Inflammatory macrophage treated with lipopolysaccharide for 4 hours (primary cell): ENCODE measurements around the gene MAP2K2.
A peak's percentile ranks its signal among the peaks of the same experiment; 100 is the strongest.

Experiments
- DNase-seq: peaks from one replicate; pipeline ENCODE4 v3.0.0-alpha.2; 2020

The MAP2K2 gene

DNA sequence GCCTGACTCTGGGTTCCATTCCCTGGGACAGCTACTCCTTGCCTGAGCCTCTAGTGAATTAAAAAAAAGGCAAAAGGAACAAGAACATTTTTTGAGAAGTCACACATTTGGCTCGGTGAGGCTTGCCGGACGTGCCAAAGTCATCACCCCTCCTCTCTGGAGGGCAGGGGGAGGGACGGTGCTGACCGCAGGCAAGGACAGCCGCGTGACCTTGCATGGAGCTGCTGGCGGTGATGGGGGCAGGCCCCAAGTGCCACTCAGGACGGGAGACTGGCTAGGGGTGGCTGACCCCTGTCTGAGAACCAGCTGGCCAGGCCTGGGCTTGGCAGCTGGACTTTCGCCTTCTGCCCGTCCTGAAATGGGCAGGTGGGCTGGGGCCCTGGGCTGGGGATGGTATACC, 26.4 kb downstream of the MAP2K2 start:
- DNase-seq, result no peak

DNA sequence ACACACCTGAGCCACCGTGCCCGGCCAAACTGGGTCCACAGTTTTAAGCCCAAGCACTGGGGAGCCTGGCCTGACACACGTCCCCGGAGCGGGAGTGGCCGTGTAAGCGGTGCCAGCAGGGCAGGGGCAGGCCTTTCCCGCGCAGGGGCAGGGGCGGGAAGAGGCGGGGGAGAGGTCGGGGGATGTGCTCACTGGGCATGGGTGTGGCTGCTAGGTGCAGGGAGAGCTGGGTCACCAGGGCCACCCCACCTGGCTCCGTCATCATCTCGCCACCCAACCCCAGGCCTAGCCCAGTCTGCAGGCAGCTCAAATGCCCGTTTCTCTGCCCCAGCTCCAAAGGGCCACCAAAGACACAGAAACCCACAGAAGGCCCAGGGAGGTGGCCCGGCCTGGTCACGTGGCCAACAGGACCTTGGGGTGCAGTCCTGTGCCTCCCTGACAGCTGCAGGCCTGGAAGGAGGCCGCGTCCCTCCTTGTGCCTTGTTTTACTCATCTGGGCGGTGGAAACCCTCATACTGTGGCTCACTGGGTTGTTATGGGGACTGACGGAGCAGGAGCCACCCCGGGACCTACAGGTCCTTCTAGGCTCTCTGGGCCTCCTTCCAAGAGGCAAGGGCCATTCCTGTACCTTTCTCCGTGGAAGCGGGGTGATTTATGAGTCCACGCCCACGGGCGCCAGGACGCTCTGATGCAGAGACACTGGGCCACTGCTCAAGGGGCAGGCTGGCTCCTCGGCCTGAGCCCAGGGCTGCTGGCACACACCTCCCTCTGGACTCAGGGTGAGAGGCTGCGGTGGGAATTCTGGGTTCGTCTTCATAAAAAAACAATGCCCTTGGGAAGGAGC, 27.7 kb downstream of the MAP2K2 start:
- DNase-seq, result no peak

DNA sequence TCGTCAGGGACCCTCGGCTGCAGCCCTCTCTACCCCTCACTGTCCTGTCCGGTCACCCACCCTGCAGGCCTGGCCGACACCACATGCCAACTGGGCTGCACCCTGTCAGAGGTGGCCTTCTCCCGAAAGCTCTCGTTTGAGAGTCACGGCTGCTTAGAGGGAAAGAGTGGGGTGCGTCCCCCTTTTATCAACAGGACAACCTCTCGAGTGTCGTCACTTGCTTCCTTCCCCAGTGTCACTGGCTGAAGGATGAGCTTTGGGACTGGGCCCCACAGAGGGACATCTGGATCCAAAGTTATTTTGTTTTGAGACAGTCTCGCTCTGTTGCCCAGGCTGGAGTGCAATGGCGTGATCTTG, 28.5 kb downstream of the MAP2K2 start:
- DNase-seq, result no peak

DNA sequence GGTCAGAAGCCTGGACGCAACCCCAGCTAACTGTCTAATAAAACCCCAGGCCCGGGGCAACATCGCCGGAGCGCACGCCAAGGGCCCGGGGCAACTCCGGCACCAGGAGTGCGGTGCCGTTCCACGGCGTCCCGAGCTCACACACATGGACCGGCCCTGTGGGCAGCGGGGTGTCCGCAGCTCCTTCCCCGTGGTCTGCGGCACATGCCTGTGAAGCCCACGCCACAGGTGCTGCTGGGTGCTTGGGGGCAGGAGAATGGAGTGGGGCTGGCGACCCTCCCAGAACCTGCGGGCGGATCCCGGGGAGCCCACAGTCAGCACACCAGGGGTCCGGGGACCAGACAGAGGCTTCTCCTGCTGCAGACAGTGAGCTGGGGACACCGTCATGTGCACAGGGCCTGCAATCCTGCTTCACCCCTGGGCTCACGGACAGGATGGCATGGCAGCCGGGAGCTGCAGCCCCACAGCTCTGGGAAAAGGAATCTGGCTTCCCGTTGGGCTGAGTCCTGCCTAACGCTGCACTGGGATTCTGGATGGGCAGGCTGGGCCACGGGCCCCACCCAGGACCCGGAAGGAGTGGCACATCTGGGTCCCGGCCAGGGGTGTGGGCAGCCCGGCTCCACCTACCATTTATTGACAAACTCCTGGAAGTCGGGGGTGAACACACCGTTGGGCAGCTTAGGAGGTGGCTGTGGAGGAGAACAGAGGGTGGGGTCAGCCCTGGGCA, 29.0 kb downstream of the MAP2K2 start:
- DNase-seq, result no peak

DNA sequence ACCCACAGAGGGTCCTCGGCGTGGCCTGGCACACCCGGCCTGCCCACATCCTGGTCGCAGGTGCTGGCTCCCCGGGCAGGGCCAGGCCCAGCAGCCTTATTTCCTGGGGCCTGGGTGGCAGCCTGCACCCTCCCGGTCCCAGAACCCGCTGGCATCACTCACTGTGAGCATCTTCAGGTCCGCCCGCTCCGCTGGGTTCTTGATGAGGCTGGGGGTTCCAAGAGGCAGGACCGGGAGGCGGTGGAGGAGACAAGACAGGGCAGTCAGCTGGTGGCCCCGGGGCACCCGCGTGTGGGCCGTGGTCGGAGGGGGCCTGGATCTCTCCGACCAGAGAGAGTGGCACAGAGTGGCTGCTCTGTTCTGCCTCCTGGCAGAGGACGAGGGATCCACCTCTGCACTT, 29.6 kb downstream of the MAP2K2 start:
- DNase-seq, result no peak

DNA sequence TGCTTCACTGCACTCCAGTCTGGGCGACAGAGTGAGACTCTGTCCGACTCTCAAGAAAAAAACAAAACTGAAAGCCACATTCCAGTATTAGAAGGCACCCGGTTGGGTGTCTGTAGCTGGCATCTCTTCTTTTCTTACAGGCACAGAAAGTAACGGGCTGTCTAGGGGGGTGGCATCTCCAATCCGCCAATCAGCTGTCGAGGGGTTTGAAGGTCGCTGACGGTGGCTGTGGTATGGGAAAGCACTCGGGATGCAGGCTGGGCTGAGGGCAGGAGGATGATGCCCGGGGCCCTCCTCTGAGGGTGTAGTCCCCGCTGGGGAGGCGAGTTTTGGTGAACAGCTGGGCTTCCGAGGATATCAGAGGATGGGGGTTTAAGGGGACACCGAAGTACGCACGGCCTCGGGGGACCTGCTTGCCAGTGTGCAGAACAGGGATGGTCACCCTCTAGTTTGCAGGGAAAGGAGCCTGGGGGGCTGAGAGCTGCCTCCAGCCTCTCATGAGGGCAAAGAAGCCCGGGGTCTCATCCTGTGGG, 30.2 kb downstream of the MAP2K2 start:
- no peak for DNase-seq

DNA sequence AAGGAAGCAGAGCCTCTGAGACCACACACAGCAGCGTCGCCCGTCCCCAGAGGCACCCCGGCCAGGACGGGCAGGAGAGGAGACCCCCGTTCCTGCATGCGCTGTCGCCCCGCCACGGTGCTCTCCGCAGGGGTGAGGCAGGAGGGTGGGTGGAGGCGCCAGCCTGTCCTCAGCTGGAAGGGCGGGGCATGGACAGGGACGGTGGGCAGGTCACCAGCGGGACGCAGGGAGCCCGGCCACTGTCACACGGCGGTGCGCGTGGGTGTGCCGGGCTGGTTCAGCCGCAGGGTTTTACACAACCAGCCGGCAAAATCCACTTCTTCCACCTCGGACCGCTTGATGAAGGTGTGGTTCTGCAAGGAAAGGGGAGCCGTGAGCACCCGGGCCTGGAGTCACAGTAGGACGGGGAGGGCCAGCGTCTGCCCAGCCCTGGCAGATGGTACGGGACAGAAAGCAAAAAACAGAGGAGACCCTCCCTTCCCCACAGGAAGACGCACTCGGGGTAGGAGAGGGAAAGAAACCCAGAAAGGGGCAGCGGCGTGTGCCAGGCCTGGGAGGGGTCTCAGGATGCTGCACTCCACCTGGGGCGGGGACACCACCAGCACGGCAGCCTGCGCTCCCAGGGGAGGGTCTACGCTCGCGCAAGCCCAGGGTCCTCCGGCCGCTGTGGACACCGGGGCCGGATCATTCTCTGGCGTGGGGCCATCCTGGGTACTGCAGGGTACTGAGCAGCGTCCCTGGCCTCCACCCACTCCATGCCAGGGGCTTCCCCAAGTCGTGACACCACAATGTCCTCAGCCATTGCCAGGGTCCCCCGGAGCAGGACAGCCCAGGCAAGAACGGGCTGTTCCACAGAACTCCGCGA, 33.3 kb downstream of the MAP2K2 start:
- peak; percentile 40 for DNase-seq

DNA sequence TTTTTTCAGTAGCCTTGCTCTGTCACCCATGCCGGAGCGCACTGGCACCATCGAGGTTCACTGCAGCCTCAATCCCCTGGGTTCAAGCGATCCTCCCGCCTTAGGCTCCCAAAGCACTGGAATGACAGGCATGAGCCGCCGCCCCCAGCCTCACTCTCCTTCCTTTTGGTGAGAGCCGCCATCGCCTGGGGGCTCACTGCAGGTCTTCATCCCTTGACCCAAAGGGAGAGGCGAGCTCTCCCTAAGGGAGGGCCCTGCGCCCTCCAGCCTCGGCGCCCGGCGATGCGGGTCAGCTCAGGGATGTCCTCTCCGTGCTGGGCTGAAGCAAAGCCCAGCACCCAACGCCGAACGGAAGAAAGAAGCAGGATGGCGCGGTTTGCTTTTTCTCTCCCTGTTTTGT, 34.0 kb downstream of the MAP2K2 start:
- DNase-seq, result no peak

DNA sequence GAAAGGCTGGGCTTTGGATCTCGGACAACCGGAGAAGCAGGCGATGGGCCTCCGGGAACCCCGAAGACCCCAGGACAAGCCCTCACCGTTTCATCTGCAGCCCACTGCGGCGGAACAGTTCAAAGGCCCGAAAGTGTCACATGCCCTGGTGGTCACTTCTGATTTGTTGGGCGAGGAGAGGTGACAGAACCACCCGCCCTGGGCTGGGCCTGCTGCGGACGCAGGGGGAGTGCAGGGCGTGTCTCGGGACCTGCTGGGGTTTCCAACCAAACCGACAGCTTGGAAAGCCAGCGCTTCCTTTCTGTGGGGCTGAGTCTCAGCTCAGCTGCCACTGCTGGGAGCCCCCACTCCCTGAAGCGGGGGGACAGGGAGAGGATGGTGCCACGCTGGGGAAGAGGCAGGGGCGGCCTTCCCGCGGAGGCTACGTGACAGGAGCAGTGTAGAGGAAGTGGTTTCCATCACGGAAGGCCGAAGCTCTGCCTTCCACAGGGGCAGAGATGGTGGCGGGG, 34.5 kb downstream of the MAP2K2 start:
- DNase-seq, result peak; percentile 85

DNA sequence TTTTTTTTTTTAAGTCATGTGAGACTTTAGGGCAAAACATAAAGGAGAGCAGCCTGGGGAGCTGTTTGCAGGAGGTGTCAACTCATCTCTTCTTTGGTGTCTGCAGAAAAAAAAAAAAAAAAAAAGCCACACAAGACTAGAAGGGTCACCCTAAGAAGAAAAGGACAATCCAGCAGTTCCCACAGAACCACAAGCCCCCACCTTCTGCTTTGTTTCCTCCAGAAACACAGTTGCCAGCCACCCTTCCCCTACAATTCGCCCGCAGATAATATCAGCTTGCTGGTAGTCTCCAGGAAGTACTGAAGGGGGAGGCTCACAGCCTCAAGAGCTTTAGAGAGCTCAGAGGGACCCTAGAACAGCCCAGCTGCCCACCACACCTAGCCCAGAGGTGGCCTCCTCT, 34.9 kb downstream of the MAP2K2 start:
- no peak for DNase-seq

DNA sequence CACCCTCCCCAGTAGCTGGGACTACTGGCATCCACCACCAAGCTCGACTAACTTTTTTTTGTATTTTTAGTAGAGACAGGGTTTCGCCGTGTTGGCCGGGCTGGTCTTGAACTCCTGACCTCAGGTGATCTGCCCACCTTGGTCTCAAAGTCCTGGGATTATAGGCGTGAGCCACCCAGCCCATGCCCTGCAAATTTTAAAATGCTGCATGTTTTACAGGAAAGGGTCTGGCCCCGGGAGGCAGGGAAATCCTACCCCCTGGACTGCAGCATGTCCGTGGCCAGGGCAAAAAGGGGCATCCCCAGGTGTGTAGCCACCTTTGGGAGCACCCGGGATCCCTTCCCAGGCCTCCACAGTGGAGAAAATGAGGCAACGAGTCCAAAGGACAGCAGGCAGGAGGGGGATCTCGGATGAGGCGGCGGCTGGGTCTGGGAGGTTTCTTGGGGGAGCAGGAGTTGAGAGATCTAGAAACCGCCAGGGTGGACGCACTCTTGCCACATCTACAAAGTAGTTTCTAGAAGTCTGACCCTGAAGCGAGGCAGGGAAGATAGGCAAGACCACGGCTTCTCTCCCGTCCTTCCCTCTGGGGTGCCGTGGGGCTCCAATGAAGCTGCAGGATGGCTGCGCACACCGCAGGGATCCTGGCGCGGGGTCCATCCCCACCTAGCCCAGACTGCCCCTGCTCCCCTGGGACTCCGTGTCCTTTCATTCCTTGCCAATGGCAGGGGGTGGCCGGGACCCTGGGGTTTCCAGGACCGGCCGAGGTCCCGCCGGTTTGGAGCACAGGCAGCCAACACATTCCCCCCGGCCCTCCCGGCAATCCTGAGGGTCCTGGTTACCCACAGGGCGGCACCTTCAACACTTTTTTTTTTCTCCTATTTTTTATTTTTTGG, 35.9 kb downstream of the MAP2K2 start:
- DNase-seq, result no peak

DNA sequence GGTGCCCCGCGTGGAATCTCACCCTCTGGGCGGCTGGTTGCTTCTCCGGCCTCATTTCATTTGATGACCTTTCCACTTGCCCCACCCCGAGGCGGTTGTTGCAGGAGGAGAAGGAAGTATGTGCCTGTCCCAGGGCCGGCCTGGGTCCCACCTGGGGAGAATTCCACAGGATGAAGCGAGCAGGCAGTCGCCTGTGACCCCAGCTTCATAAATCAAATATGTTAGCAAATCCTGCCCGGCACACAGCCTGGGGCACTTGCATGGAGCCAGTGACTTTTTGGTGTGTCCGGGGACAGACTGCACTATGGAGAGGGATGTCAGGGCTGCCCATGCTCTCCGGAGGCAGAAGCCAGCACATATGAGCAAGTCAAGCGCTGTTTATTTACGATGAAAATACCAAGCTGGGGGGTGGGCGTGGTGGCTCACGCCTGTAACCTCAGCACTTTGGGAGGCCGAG, 37.5 kb downstream of the MAP2K2 start:
- no peak for DNase-seq

DNA sequence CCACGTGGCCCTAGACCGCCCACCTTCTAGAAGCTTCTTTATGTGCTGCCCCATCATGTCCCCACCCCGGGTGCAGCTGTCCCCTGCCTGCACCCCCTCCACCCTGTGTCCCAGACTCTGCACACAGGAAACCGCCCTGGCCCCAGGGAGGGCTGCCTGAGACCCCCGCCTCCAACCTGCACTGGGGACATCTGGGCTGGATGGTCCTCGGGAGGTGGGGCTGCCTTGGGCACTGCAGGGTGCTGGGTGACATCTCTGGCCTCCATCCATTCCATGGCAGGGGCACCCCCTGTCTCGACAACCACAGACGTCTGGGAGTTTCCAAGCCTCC, 39.4 kb downstream of the MAP2K2 start:
- DNase-seq, result no peak

DNA sequence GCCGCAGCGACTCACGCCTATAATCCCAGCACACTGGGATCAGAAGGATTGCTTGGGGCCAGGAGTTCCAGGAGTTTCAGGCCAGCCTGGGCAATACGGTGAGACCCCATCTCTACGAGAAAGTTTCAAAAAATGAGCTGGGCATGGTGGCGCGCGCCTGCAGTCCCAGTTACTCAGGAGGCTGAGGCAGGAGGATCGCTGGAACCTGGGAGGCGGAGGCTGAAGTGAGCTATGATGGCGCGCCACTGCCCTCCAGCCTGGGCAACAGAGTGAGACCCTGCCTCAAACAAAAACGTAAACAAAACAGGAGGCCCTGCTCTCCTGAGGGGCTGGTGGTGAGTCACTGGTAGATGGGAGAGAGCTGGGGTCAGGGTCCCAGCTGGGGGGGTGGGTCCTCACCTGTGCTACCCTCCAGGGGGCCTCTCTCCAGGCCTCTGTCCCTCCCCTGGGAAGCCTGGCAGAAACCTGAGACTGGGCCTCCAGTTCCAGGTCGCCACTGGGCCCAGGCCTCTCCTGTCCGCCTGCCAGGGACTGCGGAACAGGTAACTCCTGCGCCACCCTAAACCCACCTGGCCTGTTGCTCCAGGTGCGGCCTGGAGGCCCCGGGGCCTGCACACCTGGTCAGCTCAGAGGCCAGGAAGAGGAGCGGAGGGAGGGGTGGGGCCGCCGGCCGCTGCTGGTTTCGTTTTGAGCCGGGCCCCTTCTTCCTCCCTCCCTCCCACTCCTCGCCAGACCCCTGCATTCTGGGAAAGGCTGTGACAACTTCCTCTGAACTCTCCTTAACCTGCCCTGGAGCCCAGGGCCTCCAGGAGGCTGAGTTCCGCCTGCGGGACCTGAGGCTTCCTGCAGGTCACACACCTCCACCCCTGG, 40.0 kb downstream of the MAP2K2 start:
- DNase-seq, result peak; percentile 51

DNA sequence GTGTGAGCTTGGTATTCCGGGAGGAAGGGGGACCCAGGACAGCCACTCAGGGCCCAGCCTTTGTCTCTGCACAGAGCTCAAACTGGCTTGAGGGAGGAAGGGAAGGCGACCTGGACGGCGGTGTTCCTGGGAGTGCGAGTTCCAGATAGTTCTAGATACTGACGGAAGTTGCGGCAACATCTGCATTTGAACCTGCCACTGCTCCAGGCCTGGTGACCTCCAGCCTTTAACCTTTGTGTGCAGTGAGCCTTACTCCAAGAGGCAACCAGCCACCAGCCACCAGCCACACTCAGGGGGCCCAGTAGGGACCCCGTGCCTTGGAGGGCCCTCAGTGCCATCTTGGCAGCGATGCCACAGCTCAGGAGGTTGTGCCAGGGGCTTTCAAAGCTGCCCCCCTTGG, 41.8 kb downstream of the MAP2K2 start:
- no peak for DNase-seq

DNA sequence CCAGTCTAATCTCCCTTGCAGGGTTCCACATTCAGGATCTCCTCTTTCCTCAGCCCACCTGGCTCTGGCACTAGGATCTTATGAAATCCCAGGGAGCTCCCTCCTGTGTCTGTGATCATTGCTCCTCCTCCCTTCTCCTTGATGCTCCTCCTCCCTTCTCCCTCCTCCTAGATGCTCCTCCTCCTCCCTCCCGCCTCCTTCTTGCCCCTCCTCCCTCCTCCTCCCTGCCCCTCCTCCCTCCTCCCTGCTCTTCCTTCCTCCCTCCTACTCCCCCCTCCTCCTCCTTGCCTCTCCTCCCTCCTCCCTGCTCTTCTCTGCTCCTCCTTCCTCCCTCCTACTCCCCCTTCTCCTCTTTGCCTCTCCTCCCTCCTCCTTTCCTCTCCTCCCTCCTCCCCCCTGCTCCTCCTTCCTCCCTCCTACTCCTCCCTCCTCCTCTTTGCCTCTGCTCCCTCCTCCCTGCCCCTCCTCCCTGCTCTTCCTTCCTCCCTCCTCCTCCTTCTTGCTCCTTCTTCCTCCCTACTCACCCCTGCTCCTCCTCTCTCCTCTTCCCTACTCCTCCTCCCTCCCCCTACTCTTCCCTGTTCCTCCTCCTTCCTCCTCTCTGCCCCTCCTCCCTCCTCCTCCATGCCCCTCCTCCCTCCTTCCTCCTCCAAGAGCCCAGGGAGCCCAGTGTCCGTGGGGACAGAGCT, 42.3 kb downstream of the MAP2K2 start:
- peak; percentile 34 for DNase-seq

DNA sequence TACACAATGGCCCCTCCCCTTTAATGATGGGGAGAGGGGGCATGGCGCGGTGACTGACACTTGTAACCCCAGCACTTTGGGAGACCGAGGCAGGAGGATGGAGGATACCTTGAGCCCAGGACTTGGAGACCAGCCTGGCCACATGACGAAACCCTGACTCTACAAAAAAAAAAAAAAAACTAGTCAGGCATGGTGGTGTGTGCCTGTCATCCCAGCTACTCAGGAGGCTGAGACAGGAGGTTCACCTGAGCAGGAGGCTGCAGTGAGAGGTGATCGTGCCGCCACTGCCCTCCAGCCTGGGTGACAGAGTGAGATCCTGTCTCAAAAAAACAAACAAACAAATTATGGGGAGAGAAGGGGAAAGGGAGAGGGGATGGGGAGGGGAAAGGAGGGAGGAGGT, 43.4 kb downstream of the MAP2K2 start:
- no peak for DNase-seq

DNA sequence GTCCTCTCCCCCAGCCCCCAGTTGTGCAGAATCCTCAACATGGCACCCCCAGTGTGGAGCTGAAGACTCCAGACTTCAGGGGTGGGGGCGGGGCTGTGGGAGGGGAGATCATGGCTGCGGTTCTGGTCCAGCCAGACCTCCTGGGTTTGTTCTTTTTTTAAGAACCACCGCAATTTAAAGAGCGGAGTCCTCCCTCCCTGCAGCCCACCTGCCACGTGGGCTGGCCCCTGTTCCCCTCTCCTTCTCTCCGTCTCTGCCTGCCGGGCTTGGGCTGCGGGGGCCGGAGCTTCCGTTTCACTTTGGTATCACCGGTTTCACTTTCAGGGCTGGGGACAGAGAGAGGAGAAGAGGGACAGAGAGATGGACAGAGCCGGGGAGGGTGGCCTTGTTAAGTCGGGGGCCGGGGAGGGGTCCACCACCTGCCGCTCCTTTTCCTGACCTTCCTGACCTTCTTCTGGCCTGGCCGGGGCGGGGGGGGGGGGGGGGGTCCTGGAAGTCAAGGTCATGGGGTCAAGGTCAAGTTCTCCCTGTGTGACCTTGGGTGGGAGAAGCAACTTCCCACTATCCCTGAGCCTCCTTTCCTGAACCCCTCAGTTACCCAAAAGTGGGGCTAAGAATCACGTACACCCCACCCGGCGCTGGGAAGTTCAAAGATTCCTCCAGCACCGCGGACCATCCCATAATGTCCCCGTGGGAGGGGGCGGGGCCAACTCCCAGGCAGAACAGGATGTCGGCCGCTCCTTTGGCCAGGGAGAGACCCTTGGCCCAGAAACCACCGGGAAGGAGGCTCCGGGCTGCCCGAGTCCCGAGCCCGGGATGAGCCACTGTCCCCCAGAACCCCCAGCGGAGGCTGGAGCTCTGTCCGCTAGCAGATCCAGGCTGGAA, 45.9 kb downstream of the MAP2K2 start:
- peak; percentile 86 for DNase-seq

DNA sequence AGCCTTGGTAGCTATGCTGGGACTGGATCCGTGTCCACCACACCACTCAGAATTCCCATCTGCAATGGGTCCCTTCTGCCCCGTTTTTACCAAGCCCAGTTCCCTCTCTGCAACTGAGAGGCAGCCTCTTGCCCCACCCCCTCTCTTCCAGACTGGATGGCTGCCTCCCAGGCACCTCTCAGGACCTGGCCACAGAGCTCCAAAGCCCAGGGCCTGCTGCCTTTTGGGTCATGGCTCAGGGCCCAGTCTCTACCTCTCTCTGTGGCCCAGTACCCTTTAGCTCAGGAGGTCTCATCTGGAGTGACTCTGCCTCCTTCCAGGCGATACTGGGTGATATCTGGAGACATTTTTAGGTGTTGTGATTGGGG, 46.9 kb downstream of the MAP2K2 start:
- no peak for DNase-seq
